HEK293T (cell line): ENCODE measurements around the gene MAML1.
A peak's percentile ranks its signal among the peaks of the same experiment; 100 is the strongest.

Experiments
- CTCF ChIA-PET: fragments of 350-600 bp; formaldehyde crosslinking; extraction: SDS; loops from one replicate; lab custom pipeline; 2021; ENCODE audit warnings: antibody characterized with exemption, inconsistent platforms; lab: Yijun Ruan, JAX
- POLR2A ChIA-PET: fragments of 350-600 bp; formaldehyde crosslinking; extraction: SDS; loops from one replicate; lab custom pipeline; 2020; ENCODE audit warnings: antibody characterized with exemption, inconsistent platforms; lab: Yijun Ruan, JAX
- DNase-seq: peaks from one replicate; pipeline ENCODE4 v3.0.0; 2012; ENCODE audit warnings: mixed read lengths; ENCODE audit errors: extremely low spot score
- ARNT ChIP-seq: fragments of 450-650 bp; IDR thresholded peaks from 2 replicates; pipeline ENCODE4 v1.6.1; 2017; ENCODE audit warnings: mild to moderate bottlenecking
- BHLHE40 ChIP-seq: fragments of 450-650 bp; IDR thresholded peaks from 2 replicates; pipeline ENCODE4 v1.6.1; 2016; ENCODE audit warnings: mild to moderate bottlenecking, moderate library complexity, borderline replicate concordance
- CTBP1 ChIP-seq: fragments of 450-650 bp; IDR thresholded peaks from 2 replicates; pipeline ENCODE4 v1.6.1; 2016; ENCODE audit warnings: borderline replicate concordance
- ELF4 ChIP-seq: fragments of 450-650 bp; IDR thresholded peaks from 2 replicates; pipeline ENCODE4 v1.6.1; 2017; ENCODE audit warnings: antibody characterized with exemption
- FOXA1 ChIP-seq: fragments of 450-650 bp; IDR thresholded peaks from 2 replicates; pipeline ENCODE4 v1.6.1; 2016; ENCODE audit warnings: mild to moderate bottlenecking
- FOXK2 ChIP-seq: fragments of 450-650 bp; IDR thresholded peaks from 2 replicates; pipeline ENCODE4 v1.6.1; 2016; ENCODE audit warnings: mild to moderate bottlenecking
- FOXM1 ChIP-seq: fragments of 450-650 bp; IDR thresholded peaks from 2 replicates; pipeline ENCODE4 v1.6.1; 2017; ENCODE audit warnings: mild to moderate bottlenecking, borderline replicate concordance
- HDGF ChIP-seq: fragments of 450-650 bp; IDR thresholded peaks from 2 replicates; pipeline ENCODE4 v1.6.1; 2017; ENCODE audit warnings: antibody characterized with exemption, borderline replicate concordance
- L3MBTL2 ChIP-seq: fragments of 450-650 bp; conservative IDR thresholded peaks from 2 replicates; pipeline ENCODE4 v1.6.1; 2016; ENCODE audit warnings: mild to moderate bottlenecking
- LEF1 ChIP-seq: fragments of 450-650 bp; IDR thresholded peaks from 2 replicates; pipeline ENCODE4 v1.6.1; 2017; ENCODE audit warnings: mild to moderate bottlenecking, borderline replicate concordance
- NFRKB ChIP-seq: fragments of 450-650 bp; IDR thresholded peaks from 2 replicates; pipeline ENCODE4 v1.6.1; 2016; ENCODE audit warnings: mild to moderate bottlenecking, moderate library complexity
- PKNOX1 ChIP-seq: fragments of 450-650 bp; IDR thresholded peaks from 2 replicates; pipeline ENCODE4 v1.6.1; 2016
- SP1 ChIP-seq: fragments of 450-650 bp; IDR thresholded peaks from 2 replicates; pipeline ENCODE4 v1.6.1; 2017
- SUZ12 ChIP-seq: fragments of 450-650 bp; IDR thresholded peaks from 2 replicates; pipeline ENCODE4 v1.6.1; 2016; ENCODE audit warnings: mild to moderate bottlenecking
- TARDBP ChIP-seq: fragments of 450-650 bp; IDR thresholded peaks from 2 replicates; pipeline ENCODE4 v1.6.1; 2016
- ZNF384 ChIP-seq: fragments of 450-650 bp; IDR thresholded peaks from 2 replicates; pipeline ENCODE4 v1.6.1; 2016

The MAML1 gene

GRCh38 chr5:179793468-179794139 lies 61.0 kb downstream of the MAML1 start, which contains the start of gene LTC4S:
Gene LTC4S, plus strand, starts transcription at chr5:179793986. Its CDS starts 95 bp downstream, at chr5:179794081.
- no peak for DNase-seq
- ChIA-PET POLR2A (no interaction called here), CTCF (interaction anchor here (0.6 to 1.0 kb wide), 2 partner anchors 31 to 140 kb away, joined by 3 to 4 read pairs; no protein-coding TSS in a partner anchor)
- TF ChIP-seq CTBP1 (no peak), BHLHE40 (no peak), FOXK2 (no peak), L3MBTL2 (no peak), NFRKB (no peak), PKNOX1 (no peak), FOXA1 (no peak), FOXM1 (no peak), ELF4 (no peak), ARNT (no peak)

DNA sequence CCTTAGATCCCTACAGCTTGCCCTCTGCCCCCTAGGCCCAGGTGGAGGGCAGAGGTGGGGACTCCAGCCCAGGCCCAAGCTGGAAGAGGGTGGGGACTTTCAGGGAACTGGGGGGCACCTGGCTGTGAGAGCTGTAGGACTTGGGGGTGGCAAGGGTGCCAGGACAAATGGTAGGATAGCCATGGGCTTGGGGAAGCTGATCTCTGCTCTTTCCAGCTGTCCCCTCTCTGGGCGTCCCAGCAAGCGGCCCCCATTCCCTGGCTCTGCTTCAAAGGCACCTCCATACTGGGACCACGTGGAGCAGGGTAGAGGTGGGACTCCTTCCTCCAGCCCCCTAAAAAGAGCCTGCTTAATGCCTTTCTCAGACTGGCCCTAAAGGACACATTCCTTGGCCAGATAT lies 61.5 kb downstream of the MAML1 start:
- no peak for TF ChIP-seq ZNF384
- no peak for TF ChIP-seq CTBP1
- no peak for TF ChIP-seq FOXA1
- no peak for TF ChIP-seq ARNT
- TF ChIP-seq ELF4, result no peak
- TF ChIP-seq HDGF, result no peak
- no peak for TF ChIP-seq SUZ12
- no peak for TF ChIP-seq PKNOX1
- TF ChIP-seq FOXK2, result no peak
- TF ChIP-seq BHLHE40, result no peak
- TF ChIP-seq SP1, result no peak
- no peak for TF ChIP-seq LEF1
- no peak for TF ChIP-seq TARDBP
- TF ChIP-seq L3MBTL2, result no peak
- TF ChIP-seq NFRKB, result no peak
- no peak for TF ChIP-seq FOXM1
- ChIA-PET POLR2A (no interaction called here), CTCF (interaction anchor here (1.0 to 1.7 kb wide), 2 partner anchors 31 kb away, joined by 4 to 8 read pairs; no protein-coding TSS in a partner anchor)
- DNase-seq, result no peak

DNA sequence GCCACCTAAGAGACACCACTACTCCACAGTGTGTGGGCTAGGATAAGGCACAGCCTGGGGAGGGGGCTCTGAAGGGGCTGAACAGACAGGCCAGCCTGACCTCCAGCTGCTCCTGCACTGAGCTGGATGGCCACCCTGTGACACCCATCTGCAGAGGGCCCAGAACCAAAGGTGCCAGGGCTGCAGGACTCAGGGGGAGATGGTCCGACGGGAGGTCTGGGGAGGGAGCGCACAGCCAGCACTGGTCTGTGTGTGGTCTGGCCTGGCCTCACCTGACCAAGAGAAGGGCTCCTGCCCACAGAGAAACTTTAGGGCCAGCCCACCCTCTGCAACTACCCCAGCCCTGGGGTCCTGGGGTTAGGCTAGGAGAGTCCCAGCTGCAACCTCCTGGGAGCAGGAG lies 62.0 kb downstream of the MAML1 start:
- no peak for DNase-seq
- no peak for TF ChIP-seq CTBP1
- TF ChIP-seq FOXK2, result no peak
- TF ChIP-seq FOXM1, result no peak
- TF ChIP-seq FOXA1, result no peak
- no peak for TF ChIP-seq ELF4
- TF ChIP-seq ARNT, result no peak
- no peak for TF ChIP-seq PKNOX1
- TF ChIP-seq LEF1, result no peak
- no peak for TF ChIP-seq L3MBTL2
- TF ChIP-seq NFRKB, result no peak
- TF ChIP-seq SP1, result no peak
- no peak for TF ChIP-seq ZNF384
- TF ChIP-seq BHLHE40, result no peak
- TF ChIP-seq SUZ12, result no peak
- no peak for TF ChIP-seq TARDBP
- POLR2A ChIA-PET, result no interaction called here
- CTCF ChIA-PET, result interaction anchor here (1.7 kb wide), 1 partner anchor 31 kb away, joined by 8 read pairs; no protein-coding TSS in a partner anchor

- ChIA-PET CTCF (interaction anchor here (1.7 kb wide), 1 partner anchor 32 kb away, joined by 8 read pairs; no protein-coding TSS in a partner anchor), POLR2A (no interaction called here)
- TF ChIP-seq NFRKB, result no peak
- no peak for TF ChIP-seq FOXK2
- no peak for TF ChIP-seq BHLHE40
- no peak for TF ChIP-seq CTBP1
- no peak for TF ChIP-seq FOXA1
- DNase-seq, result peak; percentile 49
These were observed 62.6 kb downstream of the MAML1 start for GRCh38 chr5:179795049-179795862.

GRCh38 chr5:179795863-179796833 lies 63.5 kb downstream of the MAML1 start:
- TF ChIP-seq SP1, result no peak
- ChIA-PET CTCF (interaction anchor here (0.7 to 1.7 kb wide), 2 partner anchors 33 to 206 kb away, joined by 3 to 8 read pairs; no protein-coding TSS in a partner anchor), POLR2A (interaction anchor here (0.8 kb wide), 1 partner anchor 413 kb away, joined by 3 read pairs; the partner anchor contains the start of gene RASGEF1C)
- peak; percentile 82 for DNase-seq
